ENCODE results near the gene ARL14EPL. TPM values are rescaled to one million over a fixed set of nuclear protein-coding genes. Genes with fewer than 3 reads are reported as not detected.
A peak's percentile ranks its signal among the peaks of the same experiment; 100 is the strongest.
"Not testable (repeated sequence)": the region's sequence is repeated elsewhere in the genome, so short reads cannot be mapped to it uniquely, and the experiment has no call there.

Gene ARL14EPL
- total RNA-seq, 1 experiment from 2014 or later: not detected

GRCh38 chr5:116078199-116078598 is 45.9 kb downstream of the ARL14EPL start:
- no peak overlapping the region for H3K27ac ChIP-seq (ENCODE audit: low read depth, low read length, poor library complexity, severe bottlenecking)
- no peak for TF ChIP-seq EZH2 (IDR thresholded peaks at IDR 0.05; ENCODE audit: borderline replicate concordance, low read depth, low read length, poor library complexity, severe bottlenecking)
- TF ChIP-seq, protein P1, sequence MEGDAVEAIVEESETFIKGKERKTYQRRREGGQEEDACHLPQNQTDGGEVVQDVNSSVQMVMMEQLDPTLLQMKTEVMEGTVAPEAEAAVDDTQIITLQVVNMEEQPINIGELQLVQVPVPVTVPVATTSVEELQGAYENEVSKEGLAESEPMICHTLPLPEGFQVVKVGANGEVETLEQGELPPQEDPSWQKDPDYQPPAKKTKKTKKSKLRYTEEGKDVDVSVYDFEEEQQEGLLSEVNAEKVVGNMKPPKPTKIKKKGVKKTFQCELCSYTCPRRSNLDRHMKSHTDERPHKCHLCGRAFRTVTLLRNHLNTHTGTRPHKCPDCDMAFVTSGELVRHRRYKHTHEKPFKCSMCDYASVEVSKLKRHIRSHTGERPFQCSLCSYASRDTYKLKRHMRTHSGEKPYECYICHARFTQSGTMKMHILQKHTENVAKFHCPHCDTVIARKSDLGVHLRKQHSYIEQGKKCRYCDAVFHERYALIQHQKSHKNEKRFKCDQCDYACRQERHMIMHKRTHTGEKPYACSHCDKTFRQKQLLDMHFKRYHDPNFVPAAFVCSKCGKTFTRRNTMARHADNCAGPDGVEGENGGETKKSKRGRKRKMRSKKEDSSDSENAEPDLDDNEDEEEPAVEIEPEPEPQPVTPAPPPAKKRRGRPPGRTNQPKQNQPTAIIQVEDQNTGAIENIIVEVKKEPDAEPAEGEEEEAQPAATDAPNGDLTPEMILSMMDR (conservative IDR thresholded peaks at IDR 0.05; ENCODE audit: low read depth, low read length): no peak
- intact Hi-C loops (cut with micrococcal nuclease; ENCODE audit: unreplicated experiment): no loop called here
- DNase-seq (ENCODE audit: low spot score): no peak
- H3K36me3 ChIP-seq (ENCODE audit: insufficient read depth, low read length, poor library complexity, severe bottlenecking): no peaks in the 10 kb centered on the region
- H3K4me1 ChIP-seq (ENCODE audit: insufficient read depth, low read length, poor library complexity, severe bottlenecking): no peaks in the 10 kb centered on the region
- no peaks in the 10 kb centered on the region for H3K27me3 ChIP-seq (replicated peaks; ENCODE audit: insufficient read depth, low read depth, low read length, poor library complexity)
- BruUV-seq (replicated peaks): no TSS peak
- no peaks in the 10 kb centered on the region for H3K9me3 ChIP-seq (ENCODE audit: low read depth, low read length, poor library complexity, severe bottlenecking)
- ChIA-PET POLR2A (ENCODE audit: low non-redundant PET) (no interaction called here), CTCF (no interaction called here)
- no peak overlapping the region for H3K4me3 ChIP-seq (ENCODE audit: low read depth, low read length, poor library complexity, severe bottlenecking)

- POLR2A ChIA-PET (ENCODE audit: low non-redundant PET): no interaction called here
- no peak for DNase-seq (ENCODE audit: low spot score)
Measured at GRCh38 chr5:116084287-116084691, 52.0 kb downstream of the ARL14EPL start.

GRCh38 chr5:116084871-116085715 is 52.8 kb downstream of the ARL14EPL start, which contains the start of gene COMMD10:
TSS of gene COMMD10 (plus strand) at chr5:116085025.
- intact Hi-C loops (cut with micrococcal nuclease; ENCODE audit: unreplicated experiment): no loop called here
- TF ChIP-seq, protein P1 (conservative IDR thresholded peaks at IDR 0.05; ENCODE audit: low read depth, low read length): no peak
- no peak for TF ChIP-seq EZH2 (IDR thresholded peaks at IDR 0.05; ENCODE audit: borderline replicate concordance, low read depth, low read length, poor library complexity, severe bottlenecking)
- Histone ChIP-seq H3K4me3 (ENCODE audit: low read depth, low read length, poor library complexity, severe bottlenecking) (peak within 1 kb of the TSS; percentile 70), H3K27ac (ENCODE audit: low read depth, low read length, poor library complexity, severe bottlenecking) (peak within 1 kb of the TSS; percentile 93), H3K36me3 (ENCODE audit: insufficient read depth, low read length, poor library complexity, severe bottlenecking) (no peaks in the 10 kb centered on the region), H3K4me1 (ENCODE audit: insufficient read depth, low read length, poor library complexity, severe bottlenecking) (peaks cover 9% of the 10 kb centered on the region), H3K9me3 (ENCODE audit: low read depth, low read length, poor library complexity, severe bottlenecking) (no peaks in the 10 kb centered on the region), H3K27me3 (replicated peaks; ENCODE audit: insufficient read depth, low read depth, low read length, poor library complexity) (no peaks in the 10 kb centered on the region)
- peak; percentile 89 for DNase-seq (ENCODE audit: low spot score)
- CTCF ChIA-PET: interaction anchor here (0.5 to 0.7 kb wide), 2 partner anchors 250 to 511 kb away, joined by 3 to 4 read pairs; no protein-coding TSS in a partner anchor
- POLR2A ChIA-PET (ENCODE audit: low non-redundant PET): no interaction called here
- no TSS peak for BruUV-seq (replicated peaks)

More at GRCh38 chr5:116084287-116084691, 52.0 kb downstream of the ARL14EPL start:
- intact Hi-C loops (cut with micrococcal nuclease; ENCODE audit: unreplicated experiment): no loop called here
- Histone ChIP-seq H3K4me3 (ENCODE audit: low read depth, low read length, poor library complexity, severe bottlenecking) (peak overlapping the region; percentile 70), H3K27me3 (replicated peaks; ENCODE audit: insufficient read depth, low read depth, low read length, poor library complexity) (no peaks in the 10 kb centered on the region), H3K27ac (ENCODE audit: low read depth, low read length, poor library complexity, severe bottlenecking) (peak overlapping the region; percentile 93), H3K36me3 (ENCODE audit: insufficient read depth, low read length, poor library complexity, severe bottlenecking) (no peaks in the 10 kb centered on the region), H3K9me3 (ENCODE audit: low read depth, low read length, poor library complexity, severe bottlenecking) (no peaks in the 10 kb centered on the region), H3K4me1 (ENCODE audit: insufficient read depth, low read length, poor library complexity, severe bottlenecking) (peaks cover 9% of the 10 kb centered on the region)
- TF ChIP-seq EZH2 (IDR thresholded peaks at IDR 0.05; ENCODE audit: borderline replicate concordance, low read depth, low read length, poor library complexity, severe bottlenecking): no peak
- TF ChIP-seq, protein P1 (conservative IDR thresholded peaks at IDR 0.05; ENCODE audit: low read depth, low read length): no peak
- no TSS peak for BruUV-seq (replicated peaks)
- CTCF ChIA-PET: interaction anchor here (0.7 kb wide), 1 partner anchor 249 kb away, joined by 4 read pairs; no protein-coding TSS in a partner anchor

- CTCF ChIA-PET; H3K9me3 ChIP-seq (ENCODE audit: low read depth, low read length, poor library complexity, severe bottlenecking); H3K4me1 ChIP-seq (ENCODE audit: insufficient read depth, low read length, poor library complexity, severe bottlenecking); BruUV-seq (replicated peaks); H3K27me3 ChIP-seq (replicated peaks; ENCODE audit: insufficient read depth, low read depth, low read length, poor library complexity); H3K4me3 ChIP-seq (ENCODE audit: low read depth, low read length, poor library complexity, severe bottlenecking); H3K36me3 ChIP-seq (ENCODE audit: insufficient read depth, low read length, poor library complexity, severe bottlenecking); POLR2A ChIA-PET (ENCODE audit: low non-redundant PET); DNase-seq (ENCODE audit: low spot score); H3K27ac ChIP-seq (ENCODE audit: low read depth, low read length, poor library complexity, severe bottlenecking); intact Hi-C loops (cut with micrococcal nuclease; ENCODE audit: unreplicated experiment): not testable (repeated sequence)
Measured at GRCh38 chr5:116086309-116086708, 54.0 kb downstream of the ARL14EPL start.

Data from A673 (cell line).